Measurements from ENCODE around the gene GPR22.
A peak's percentile ranks its signal among the peaks of the same experiment; 100 is the strongest.

GPR22 gene

DNA sequence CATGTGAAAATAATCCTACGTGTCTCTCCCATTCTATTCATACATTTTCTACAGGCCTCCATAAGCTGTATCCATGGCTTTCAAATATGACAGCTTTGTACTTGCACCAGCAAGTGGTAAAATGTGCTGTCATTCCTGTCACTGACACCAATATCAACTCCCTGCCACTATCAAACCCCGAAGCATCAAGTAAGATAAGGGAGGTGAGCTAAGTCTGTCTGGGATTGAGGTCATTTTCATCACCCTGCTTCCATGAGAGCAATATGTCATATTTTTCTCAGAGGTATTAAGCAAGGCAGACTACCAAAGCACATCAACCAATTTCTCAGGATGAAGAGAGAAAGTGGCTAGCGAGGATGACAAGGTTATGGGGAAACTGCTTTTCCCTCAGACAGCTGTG, 11.1 kb downstream of the GPR22 start:
- DNase-seq, result no peak

- no peak for DNase-seq
Measured at GRCh38 chr7:107482571-107482970, 12.7 kb downstream of the GPR22 start.

GRCh38 chr7:107486041-107486440, 16.2 kb downstream of the GPR22 start:
- DNase-seq, result no peak

- no peak for DNase-seq
Measured at GRCh38 chr7:107492875-107493274, 23.0 kb downstream of the GPR22 start.

DNA sequence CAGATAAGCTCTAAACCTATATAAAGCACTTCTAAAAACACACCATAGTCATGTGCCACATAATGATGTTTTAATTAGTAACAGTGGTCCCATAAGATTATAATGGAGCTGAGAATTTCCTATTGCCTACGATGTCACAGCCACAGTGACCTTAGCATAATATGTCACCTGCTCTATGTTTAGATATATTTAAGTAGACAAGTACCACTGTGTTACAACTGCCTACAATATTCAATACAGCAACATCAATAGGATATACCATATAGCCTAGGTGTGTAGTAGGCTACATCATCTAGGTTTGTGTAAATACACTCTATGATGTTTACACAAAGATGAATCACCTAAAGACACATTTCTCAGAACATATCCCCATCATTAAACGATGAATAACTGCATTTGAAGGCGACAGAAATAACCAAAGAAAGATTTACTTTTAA, 24.5 kb downstream of the GPR22 start:
- DNase-seq, result no peak

DNA sequence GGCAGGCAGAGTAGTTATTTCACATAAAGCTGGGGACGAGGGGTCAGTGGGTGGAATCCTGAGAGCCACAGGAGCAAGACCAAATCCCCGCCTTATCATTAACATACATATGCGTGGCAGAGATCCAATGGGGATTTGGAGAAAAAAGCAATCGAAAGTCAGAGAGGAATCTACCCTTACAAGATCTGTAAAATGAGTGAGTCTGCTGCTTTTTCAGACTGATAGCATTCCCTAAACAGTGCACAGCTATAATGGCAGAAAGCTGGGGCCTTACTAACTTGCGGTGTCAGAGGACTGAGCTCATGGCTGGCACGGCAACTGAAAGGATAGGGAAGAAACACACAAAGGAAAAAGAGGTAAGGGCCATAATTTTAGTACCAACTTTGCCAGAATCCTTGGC, 25.0 kb downstream of the GPR22 start:
- DNase-seq, result no peak

DNA sequence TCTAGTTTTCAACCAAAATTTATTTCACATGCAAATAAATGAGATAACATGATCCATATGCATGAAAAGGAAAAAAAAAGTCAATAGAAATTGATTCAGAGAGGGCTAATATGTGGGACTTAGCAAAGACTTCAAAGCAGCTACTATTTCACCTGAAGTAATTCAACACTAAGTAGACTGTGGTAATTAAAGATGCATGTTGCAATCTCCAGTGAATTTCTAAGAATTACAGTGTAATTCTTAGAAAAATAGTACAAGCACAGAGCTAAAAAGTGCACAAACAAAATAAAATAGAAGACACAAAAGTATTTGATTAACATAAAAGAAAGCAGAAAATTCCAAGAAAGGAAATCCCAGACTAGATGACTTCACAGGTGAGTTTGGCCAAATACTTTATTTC, 25.7 kb downstream of the GPR22 start:
- DNase-seq, result no peak

GRCh38 chr7:107499731-107500130, 29.9 kb downstream of the GPR22 start:
- DNase-seq, result no peak

GRCh38 chr7:107501593-107501992, 31.7 kb downstream of the GPR22 start:
- peak; percentile 4 for DNase-seq

DNA sequence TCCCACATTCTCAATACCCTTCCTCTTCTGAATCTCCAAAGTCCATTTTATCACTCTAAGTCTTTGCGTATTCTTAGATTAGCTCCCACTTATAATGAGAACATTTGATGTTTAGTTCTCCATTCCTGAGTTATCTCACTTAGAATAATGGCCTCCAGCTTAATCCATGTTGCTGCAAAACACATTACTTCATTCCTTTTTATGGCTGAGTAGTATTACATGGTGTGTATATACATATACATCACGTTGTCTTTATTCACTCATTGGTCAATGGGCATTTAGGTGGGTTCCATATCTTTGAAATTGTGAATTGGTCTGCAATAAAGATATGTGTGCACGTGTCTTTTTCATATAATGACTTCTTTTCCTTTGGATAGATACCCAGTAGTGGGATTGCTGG, 32.3 kb downstream of the GPR22 start:
- DNase-seq, result no peak

DNA sequence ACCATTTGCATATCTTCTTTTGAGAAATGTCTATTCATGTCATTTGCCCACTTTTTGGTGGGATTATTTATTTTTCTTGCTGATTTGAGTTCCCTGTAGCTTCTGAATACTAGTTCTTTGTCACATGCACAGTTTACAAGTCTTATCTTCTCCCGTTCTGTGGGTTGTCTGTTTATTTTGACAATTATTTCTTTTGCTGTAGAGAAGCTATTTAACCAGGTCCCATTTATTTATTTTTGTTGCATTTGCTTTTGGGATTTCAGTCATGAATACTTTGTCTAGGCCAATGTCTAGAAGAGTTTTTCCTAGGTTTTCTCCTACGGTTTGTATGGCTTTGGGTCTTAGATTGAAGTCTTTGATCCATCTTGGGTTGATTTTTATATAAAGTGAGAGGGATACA, 32.9 kb downstream of the GPR22 start:
- DNase-seq, result no peak

- no peak for DNase-seq
Measured at GRCh38 chr7:107503687-107504086, 33.8 kb downstream of the GPR22 start.

GRCh38 chr7:107505362-107505761, 35.5 kb downstream of the GPR22 start:
- no peak for DNase-seq

- DNase-seq, result peak; percentile 76
Measured at GRCh38 chr7:107505997-107506673, 36.3 kb downstream of the GPR22 start.

DNA sequence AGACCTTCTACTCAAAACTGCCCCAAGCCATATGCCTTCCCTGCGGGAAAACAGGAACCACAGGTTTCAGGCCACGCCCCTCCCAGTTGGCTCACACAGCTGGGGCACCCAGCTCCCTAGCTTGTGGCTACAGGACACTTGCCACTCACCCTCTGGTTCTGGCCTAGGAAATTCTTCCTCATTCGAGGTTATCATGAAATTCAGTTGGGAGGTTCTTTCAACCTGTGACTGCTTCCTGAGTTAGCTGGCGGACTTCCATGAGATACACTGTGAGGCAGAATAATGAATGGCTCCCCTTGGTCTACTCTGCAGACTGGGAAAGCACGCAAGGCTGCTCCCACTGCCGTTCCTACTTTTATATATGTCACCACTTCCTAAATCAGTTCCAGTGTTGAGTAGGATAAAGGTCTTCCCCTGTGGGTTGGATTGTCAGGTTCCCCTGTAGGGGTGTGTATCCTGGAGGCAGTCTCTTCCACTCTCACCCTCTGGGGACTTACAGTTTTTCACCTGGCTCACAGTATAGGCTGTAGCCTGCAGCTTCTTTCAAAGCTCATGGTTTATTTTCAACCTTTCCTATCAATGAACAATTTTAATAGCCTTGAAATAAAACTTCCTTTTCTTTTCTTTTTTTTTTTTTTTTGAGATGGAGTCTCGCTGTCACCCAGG, 37.0 kb downstream of the GPR22 start:
- no peak for DNase-seq

Data from NCI-H1105 treated with DMSO at 0.1 percent for 48 hours (cell line).